Endodermal cell (in vitro differentiated cells): ENCODE data around the gene COTL1. TPM values are rescaled to one million over a fixed set of nuclear protein-coding genes. Genes with fewer than 3 reads are reported as not detected.

ENCODE experiments used
- DNase-seq: peaks from one replicate; pipeline ENCODE4 v3.0.0-alpha.2; 2017
- H3K27ac ChIP-seq: 2 replicates; pipeline ENCODE4 v1.5.1; 2013; ENCODE audit warnings: mild to moderate bottlenecking, low read depth, low read length, moderate library complexity
- H3K27me3 ChIP-seq: 2 replicates; pipeline ENCODE4 v1.6.1; 2013; ENCODE audit warnings: mild to moderate bottlenecking, low read length, moderate library complexity; ENCODE audit not compliant: insufficient read depth, control insufficient read depth, poor library complexity, severe bottlenecking
- H3K36me3 ChIP-seq: 2 replicates; pipeline ENCODE4 v1.7.0; 2013; ENCODE audit warnings: mild to moderate bottlenecking, low read length, moderate library complexity; ENCODE audit not compliant: control insufficient read depth, insufficient read depth
- H3K4me1 ChIP-seq: one replicate; pipeline ENCODE4 v1.7.0; 2013; ENCODE audit warnings: low read length; ENCODE audit not compliant: control insufficient read depth, insufficient read depth
- H3K4me3 ChIP-seq: 2 replicates; pipeline ENCODE4 v1.5.1; 2013; ENCODE audit warnings: mild to moderate bottlenecking, low read length, moderate library complexity
- H3K9ac ChIP-seq: 2 replicates; pipeline ENCODE4 v1.6.1; 2013; ENCODE audit warnings: mild to moderate bottlenecking, low read length, moderate library complexity; ENCODE audit not compliant: poor library complexity, severe bottlenecking; ENCODE audit errors: extremely low read depth
- H3K9me3 ChIP-seq: 2 replicates; pipeline ENCODE4 v1.6.1; 2013; ENCODE audit warnings: mild to moderate bottlenecking, low read length, moderate library complexity; ENCODE audit not compliant: control insufficient read depth
- H3K27ac Mint-ChIP-seq: 2 replicates; pipeline ENCODE4 v1.8.0; 2020; ENCODE audit warnings: mixed read lengths
- H3K27me3 Mint-ChIP-seq: 2 replicates; pipeline ENCODE4 v1.8.0; 2021; ENCODE audit warnings: mild to moderate bottlenecking, mixed read lengths; ENCODE audit not compliant: insufficient read depth
- H3K36me3 Mint-ChIP-seq: 2 replicates; pipeline ENCODE4 v1.8.0; 2020; ENCODE audit warnings: low read depth, mixed read lengths
- H3K4me1 Mint-ChIP-seq: 2 replicates; pipeline ENCODE4 v1.8.0; 2020; ENCODE audit warnings: mixed read lengths
- H3K4me3 Mint-ChIP-seq: 2 replicates; pipeline ENCODE4 v1.8.0; 2020; ENCODE audit warnings: mild to moderate bottlenecking, moderate library complexity, mixed read lengths
- H3K9me3 Mint-ChIP-seq: 2 replicates; pipeline ENCODE4 v1.8.0; 2020; ENCODE audit warnings: mild to moderate bottlenecking, mixed read lengths
- CTCF ChIP-seq: fragments of 200-600 bp; sonication (generic); conservative IDR thresholded peaks from 2 replicates; pipeline ENCODE4 v1.5.0; 2021; ENCODE audit warnings: antibody characterized with exemption, mild to moderate bottlenecking
- WGBS, 2 experiments: methylation state at CpG; one replicate each; pipeline versions ENCODE4 v1.1.5 to v1.1.7; 2013; ENCODE audit warnings: missing lambda C conversion rate in 2 of 2, mixed read lengths in 1 of 2; ENCODE audit not compliant: insufficient coverage in 1 of 2, insufficient read length in 1 of 2; 5-methylcytosine and 5-hydroxymethylcytosine counted together
- total RNA-seq, 2 donors: library from RNA; stranded (reverse); fragmentation: NEBNext Ultra II Directional in 1 of 2; extraction: Animal tissue kit (Norgen Biotek cat#: 25700) in 1 of 2; gene quantifications; 2 replicates in 1 of 2; 3 replicates in 1 of 2; pipeline ENCODE4 v1.2.1, GENCODE V29; 2021

The COTL1 gene
- total RNA-seq, 2 donors from 2014 or later, result 33.4 to 34.9 TPM

GRCh38 chr16:84585467-84585866 is 32.4 kb downstream of the COTL1 start:
- no peak for DNase-seq
- Mint-ChIP-seq H3K27me3 (no peaks in the 10 kb centered on the region), H3K4me3 (no peak overlapping the region), H3K9me3 (no peaks in the 10 kb centered on the region), H3K36me3 (peaks cover 4% of the 10 kb centered on the region), H3K27ac (no peak overlapping the region), H3K4me1 (peaks cover 5% of the 10 kb centered on the region)
- Histone ChIP-seq H3K27ac (peak overlapping the region; percentile 13), H3K9ac (no peak overlapping the region), H3K9me3 (no peaks in the 10 kb centered on the region), H3K4me3 (no peak overlapping the region), H3K27me3 (no peaks in the 10 kb centered on the region), H3K36me3 (peaks cover 3% of the 10 kb centered on the region), H3K4me1 (no peaks in the 10 kb centered on the region)
- TF ChIP-seq CTCF, result no peak
- 92% methylated on average over 5 to 6 of the region's 6 CpGs for WGBS, 2 experiments

GRCh38 chr16:84584678-84585077 is 33.2 kb downstream of the COTL1 start:
- no peak overlapping the region for H3K27ac Mint-ChIP-seq
- no peak for TF ChIP-seq CTCF

GRCh38 chr16:84583995-84584394 is 33.9 kb downstream of the COTL1 start:
- 86 to 90% methylated on average over 12 to 15 of the region's 15 CpGs for WGBS, 2 experiments
- peaks cover 1% of the 10 kb centered on the region for H3K36me3 Mint-ChIP-seq
- no peak for DNase-seq
- no peak overlapping the region for H3K4me3 Mint-ChIP-seq
- Histone ChIP-seq H3K4me3 (no peak overlapping the region), H3K27ac (no peak overlapping the region), H3K9ac (no peak overlapping the region), H3K27me3 (no peaks in the 10 kb centered on the region), H3K4me1 (no peaks in the 10 kb centered on the region), H3K9me3 (no peaks in the 10 kb centered on the region), H3K36me3 (peaks cover 1% of the 10 kb centered on the region)
- H3K27ac Mint-ChIP-seq, result no peak overlapping the region
- H3K27me3 Mint-ChIP-seq, result no peaks in the 10 kb centered on the region
- H3K9me3 Mint-ChIP-seq, result no peaks in the 10 kb centered on the region
- peaks cover 5% of the 10 kb centered on the region for H3K4me1 Mint-ChIP-seq
- TF ChIP-seq CTCF, result no peak

More at GRCh38 chr16:84584678-84585077, 33.2 kb downstream of the COTL1 start:
- Histone ChIP-seq H3K9me3 (no peaks in the 10 kb centered on the region), H3K9ac (no peak overlapping the region), H3K4me1 (no peaks in the 10 kb centered on the region), H3K27ac (no peak overlapping the region), H3K36me3 (peaks cover 3% of the 10 kb centered on the region), H3K27me3 (no peaks in the 10 kb centered on the region), H3K4me3 (no peak overlapping the region)
- WGBS, 2 experiments, result 92 to 100% methylated on average over 2 to 6 of the region's 6 CpGs
- no peak overlapping the region for H3K4me3 Mint-ChIP-seq
- no peaks in the 10 kb centered on the region for H3K9me3 Mint-ChIP-seq
- DNase-seq, result no peak
- no peaks in the 10 kb centered on the region for H3K27me3 Mint-ChIP-seq
- H3K4me1 Mint-ChIP-seq, result peaks cover 5% of the 10 kb centered on the region
- peaks cover 4% of the 10 kb centered on the region for H3K36me3 Mint-ChIP-seq
